ENCODE results near the gene GALT. TPM values are rescaled to one million over a fixed set of nuclear protein-coding genes. Genes with fewer than 3 reads are reported as not detected.

GALT gene
- total and polyA plus RNA-seq, 8 donors = 17.4 to 148 (median 35.9) TPM

DNA sequence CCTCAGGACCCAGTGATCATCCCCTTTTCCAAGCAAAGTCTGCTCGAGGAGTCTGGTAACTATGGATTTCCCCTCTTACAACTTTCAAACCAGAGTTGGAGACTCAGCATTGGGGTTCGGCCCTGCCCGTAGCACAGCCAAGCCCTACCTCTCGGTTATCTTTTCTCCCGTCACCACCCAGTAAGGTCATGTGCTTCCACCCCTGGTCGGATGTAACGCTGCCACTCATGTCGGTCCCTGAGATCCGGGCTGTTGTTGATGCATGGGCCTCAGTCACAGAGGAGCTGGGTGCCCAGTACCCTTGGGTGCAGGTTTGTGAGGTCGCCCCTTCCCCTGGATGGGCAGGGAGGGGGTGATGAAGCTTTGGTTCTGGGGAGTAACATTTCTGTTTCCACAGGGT is 1.2 kb downstream of the GALT start:
- no peaks in the 10 kb centered on the region for H3K9me3 ChIP-seq
- H3K4me3 ChIP-seq = peak overlapping the region; percentile 63 to 77 (median 66)
- peak in 1 of 2 donors; percentile 41 for DNase-seq
- peaks cover 14 to 25% (median 22%) of the 10 kb centered on the region in 4 donors for H3K36me3 ChIP-seq
- H3K27me3 ChIP-seq = no peaks in the 10 kb centered on the region
- 34 to 40% (median 37%) methylated on average over 7 to 10 of the region's 10 CpGs for WGBS, 5 donors
- intact Hi-C loops (cut with DNase I; ENCODE audit: low total_unique reads) = no loop called here
- H3K27ac ChIP-seq = peak overlapping the region in 4 of 5 donors; percentile 79 to 91 (median 86)
- no peak for TF ChIP-seq POLR2AphosphoS5 (IDR thresholded peaks at IDR 0.05)
- no peak for TF ChIP-seq EP300 (IDR thresholded peaks at IDR 0.05)
- no peak for TF ChIP-seq POLR2A (IDR thresholded peaks at IDR 0.05)
- TF ChIP-seq, protein P1, sequence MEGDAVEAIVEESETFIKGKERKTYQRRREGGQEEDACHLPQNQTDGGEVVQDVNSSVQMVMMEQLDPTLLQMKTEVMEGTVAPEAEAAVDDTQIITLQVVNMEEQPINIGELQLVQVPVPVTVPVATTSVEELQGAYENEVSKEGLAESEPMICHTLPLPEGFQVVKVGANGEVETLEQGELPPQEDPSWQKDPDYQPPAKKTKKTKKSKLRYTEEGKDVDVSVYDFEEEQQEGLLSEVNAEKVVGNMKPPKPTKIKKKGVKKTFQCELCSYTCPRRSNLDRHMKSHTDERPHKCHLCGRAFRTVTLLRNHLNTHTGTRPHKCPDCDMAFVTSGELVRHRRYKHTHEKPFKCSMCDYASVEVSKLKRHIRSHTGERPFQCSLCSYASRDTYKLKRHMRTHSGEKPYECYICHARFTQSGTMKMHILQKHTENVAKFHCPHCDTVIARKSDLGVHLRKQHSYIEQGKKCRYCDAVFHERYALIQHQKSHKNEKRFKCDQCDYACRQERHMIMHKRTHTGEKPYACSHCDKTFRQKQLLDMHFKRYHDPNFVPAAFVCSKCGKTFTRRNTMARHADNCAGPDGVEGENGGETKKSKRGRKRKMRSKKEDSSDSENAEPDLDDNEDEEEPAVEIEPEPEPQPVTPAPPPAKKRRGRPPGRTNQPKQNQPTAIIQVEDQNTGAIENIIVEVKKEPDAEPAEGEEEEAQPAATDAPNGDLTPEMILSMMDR (IDR thresholded peaks at IDR 0.05) = no peak
- peaks cover 37 to 54% (median 46%) of the 10 kb centered on the region in 4 donors for H3K4me1 ChIP-seq

DNA sequence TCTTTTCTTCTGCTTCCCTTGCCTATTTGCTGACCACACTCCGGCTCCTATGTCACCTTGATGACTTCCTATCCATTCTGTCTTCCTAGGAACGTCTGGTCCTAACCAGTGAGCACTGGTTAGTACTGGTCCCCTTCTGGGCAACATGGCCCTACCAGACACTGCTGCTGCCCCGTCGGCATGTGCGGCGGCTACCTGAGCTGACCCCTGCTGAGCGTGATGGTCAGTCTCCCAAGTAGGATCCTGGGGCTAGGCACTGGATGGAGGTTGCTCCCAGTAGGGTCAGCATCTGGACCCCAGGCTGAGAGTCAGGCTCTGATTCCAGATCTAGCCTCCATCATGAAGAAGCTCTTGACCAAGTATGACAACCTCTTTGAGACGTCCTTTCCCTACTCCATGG is 2.2 kb downstream of the GALT start:
- Histone ChIP-seq H3K9me3 (no peaks in the 10 kb centered on the region), H3K27ac (peak overlapping the region in 1 of 5 donors; percentile 87), H3K4me1 (peaks cover 48 to 64% (median 56%) of the 10 kb centered on the region in 4 donors), H3K4me3 (peak overlapping the region in 1 of 4 donors; percentile 77), H3K27me3 (no peaks in the 10 kb centered on the region), H3K36me3 (peaks cover 14 to 25% (median 22%) of the 10 kb centered on the region in 4 donors)
- TF ChIP-seq POLR2AphosphoS5 (IDR thresholded peaks at IDR 0.05) (no peak), EP300 (IDR thresholded peaks at IDR 0.05) (no peak), POLR2A (IDR thresholded peaks at IDR 0.05) (no peak)
- TF ChIP-seq, protein P1 (IDR thresholded peaks at IDR 0.05) = no peak
- intact Hi-C loops (cut with DNase I; ENCODE audit: low total_unique reads) = no loop called here
- 95 to 98% (median 96%) methylated on average over 8 of the region's 8 CpGs for WGBS, 5 donors
- no peak for DNase-seq

DNA sequence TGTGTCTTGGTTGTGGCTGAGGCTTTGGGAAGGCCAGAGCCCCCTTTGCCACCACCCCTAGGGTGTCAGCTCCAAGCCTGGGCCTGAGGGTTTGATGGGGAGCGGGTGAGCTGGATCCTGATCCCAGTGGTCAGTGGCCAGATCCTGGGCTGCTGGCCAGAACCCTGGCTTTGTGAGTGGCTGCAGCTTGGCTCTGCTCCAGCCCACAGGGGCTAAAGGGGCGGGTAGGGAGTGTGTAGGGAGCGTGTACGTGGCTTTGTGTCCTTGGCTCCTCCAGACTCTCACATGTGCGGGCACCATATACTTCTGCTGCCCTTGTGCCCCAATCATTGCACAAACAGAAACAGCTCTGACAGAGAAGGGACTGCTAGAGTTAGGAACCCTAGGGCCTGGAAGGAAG is 4.3 kb downstream of the GALT start:
- H3K36me3 ChIP-seq = peaks cover 14 to 25% (median 22%) of the 10 kb centered on the region in 4 donors
- H3K9me3 ChIP-seq = no peaks in the 10 kb centered on the region
- no peak overlapping the region for H3K4me3 ChIP-seq
- H3K27ac ChIP-seq = peak overlapping the region; percentile 7 to 84 (median 77)
- peaks cover 63 to 86% (median 74%) of the 10 kb centered on the region in 4 donors for H3K4me1 ChIP-seq
- TF ChIP-seq, protein P1 (IDR thresholded peaks at IDR 0.05) = no peak
- TF ChIP-seq POLR2AphosphoS5 (IDR thresholded peaks at IDR 0.05) = no peak
- no peak for TF ChIP-seq EP300 (IDR thresholded peaks at IDR 0.05)
- TF ChIP-seq POLR2A (IDR thresholded peaks at IDR 0.05) = no peak
- intact Hi-C loops (cut with DNase I; ENCODE audit: low total_unique reads) = no loop called here
- no peaks in the 10 kb centered on the region for H3K27me3 ChIP-seq
- WGBS, 5 donors = 30 to 56% (median 45%) methylated on average over 5 of the region's 5 CpGs
- peak in 1 of 2 donors; percentile 51 for DNase-seq

DNA sequence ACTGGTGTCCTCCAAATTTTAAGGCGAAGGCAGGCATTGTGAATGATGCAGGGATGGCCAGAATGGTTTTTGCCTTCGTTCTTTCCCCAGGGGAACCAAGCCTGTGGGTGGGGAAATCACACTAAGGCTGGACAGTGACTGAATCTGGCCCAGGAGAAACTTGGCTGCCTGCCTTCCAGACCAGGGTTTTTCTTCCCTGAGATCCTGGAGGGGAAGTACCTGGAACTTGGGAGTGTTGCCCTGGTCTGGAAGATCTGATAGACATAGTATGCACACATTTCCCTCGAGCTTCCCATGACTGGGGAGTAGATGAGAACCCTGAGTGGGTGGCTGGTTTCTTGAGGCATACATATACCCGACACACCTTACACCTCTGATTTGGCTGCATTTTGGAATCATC is 4.8 kb downstream of the GALT start:
- peak; percentile 59 to 71 for DNase-seq
- H3K36me3 ChIP-seq = peaks cover 14 to 25% (median 22%) of the 10 kb centered on the region in 4 donors
- TF ChIP-seq POLR2A (IDR thresholded peaks at IDR 0.05) = no peak
- TF ChIP-seq EP300 (IDR thresholded peaks at IDR 0.05) = no peak
- peak overlapping the region; percentile 26 to 44 (median 37) for H3K4me3 ChIP-seq
- H3K9me3 ChIP-seq = no peaks in the 10 kb centered on the region
- peaks cover 59 to 84% (median 69%) of the 10 kb centered on the region in 4 donors for H3K4me1 ChIP-seq
- peak overlapping the region; percentile 53 to 84 (median 77) for H3K27ac ChIP-seq
- 29 to 40% (median 33%) methylated on average over 4 of the region's 4 CpGs for WGBS, 5 donors
- intact Hi-C loops (cut with DNase I; ENCODE audit: low total_unique reads) = no loop called here
- no peaks in the 10 kb centered on the region for H3K27me3 ChIP-seq

Data from stomach (tissue), 9 donors.